HG03558 (cell line): ENCODE results near the gene SLC6A11.

Experiments used
- ATAC-seq: cut with Tn5 transposase; IDR thresholded peaks from one replicate; pipeline ENCODE4 v1.9.1; 2021; ENCODE audit warnings: moderate number of reproducible peaks; ENCODE audit not compliant: unreplicated experiment; ENCODE audit errors: extremely low read depth

The SLC6A11 gene

GRCh38 chr3:10876661-10877060, 60.6 kb downstream of the SLC6A11 start:
- no peak for ATAC-seq

GRCh38 chr3:10882851-10883250, 66.8 kb downstream of the SLC6A11 start:
- no peak for ATAC-seq

GRCh38 chr3:10883478-10884234, 67.6 kb downstream of the SLC6A11 start:
- no peak for ATAC-seq

- ATAC-seq: no peak
Measured at GRCh38 chr3:10887015-10887414, 71.0 kb downstream of the SLC6A11 start.

GRCh38 chr3:10888518-10889090, 72.6 kb downstream of the SLC6A11 start:
- ATAC-seq: no peak

- no peak for ATAC-seq
Measured at GRCh38 chr3:10889206-10889960, 73.4 kb downstream of the SLC6A11 start.

GRCh38 chr3:10890665-10891064, 74.6 kb downstream of the SLC6A11 start:
- ATAC-seq: no peak

GRCh38 chr3:10892622-10893021, 76.6 kb downstream of the SLC6A11 start:
- no peak for ATAC-seq

GRCh38 chr3:10901296-10901945, 85.4 kb downstream of the SLC6A11 start:
- no peak for ATAC-seq

- no peak for ATAC-seq
Measured at GRCh38 chr3:10907262-10907661, 91.2 kb downstream of the SLC6A11 start.

GRCh38 chr3:10910367-10910766, 94.3 kb downstream of the SLC6A11 start:
- no peak for ATAC-seq

- no peak for ATAC-seq
Measured at GRCh38 chr3:10911350-10912002, 95.4 kb downstream of the SLC6A11 start.

- ATAC-seq: no peak
Measured at GRCh38 chr3:10912786-10913185, 96.8 kb downstream of the SLC6A11 start.

- ATAC-seq: no peak
Measured at GRCh38 chr3:10915376-10915775, 99.3 kb downstream of the SLC6A11 start.

GRCh38 chr3:10917176-10917575, 101.1 kb downstream of the SLC6A11 start:
- no peak for ATAC-seq

- ATAC-seq: no peak
Measured at GRCh38 chr3:10918011-10918410, 102.0 kb downstream of the SLC6A11 start.

GRCh38 chr3:10919636-10920035, 103.6 kb downstream of the SLC6A11 start:
- ATAC-seq: no peak

GRCh38 chr3:10925436-10926255, 109.6 kb downstream of the SLC6A11 start:
- ATAC-seq: no peak

- ATAC-seq: no peak
Measured at GRCh38 chr3:10926256-10926810, 110.3 kb downstream of the SLC6A11 start.
